Measurements from ENCODE around the gene MDP1. TPM values are rescaled to one million over a fixed set of nuclear protein-coding genes. Genes with fewer than 3 reads are reported as not detected.

Gene MDP1
- total RNA-seq, 2 experiments from 2014 or later = 23.2 to 26.6 TPM

DNA sequence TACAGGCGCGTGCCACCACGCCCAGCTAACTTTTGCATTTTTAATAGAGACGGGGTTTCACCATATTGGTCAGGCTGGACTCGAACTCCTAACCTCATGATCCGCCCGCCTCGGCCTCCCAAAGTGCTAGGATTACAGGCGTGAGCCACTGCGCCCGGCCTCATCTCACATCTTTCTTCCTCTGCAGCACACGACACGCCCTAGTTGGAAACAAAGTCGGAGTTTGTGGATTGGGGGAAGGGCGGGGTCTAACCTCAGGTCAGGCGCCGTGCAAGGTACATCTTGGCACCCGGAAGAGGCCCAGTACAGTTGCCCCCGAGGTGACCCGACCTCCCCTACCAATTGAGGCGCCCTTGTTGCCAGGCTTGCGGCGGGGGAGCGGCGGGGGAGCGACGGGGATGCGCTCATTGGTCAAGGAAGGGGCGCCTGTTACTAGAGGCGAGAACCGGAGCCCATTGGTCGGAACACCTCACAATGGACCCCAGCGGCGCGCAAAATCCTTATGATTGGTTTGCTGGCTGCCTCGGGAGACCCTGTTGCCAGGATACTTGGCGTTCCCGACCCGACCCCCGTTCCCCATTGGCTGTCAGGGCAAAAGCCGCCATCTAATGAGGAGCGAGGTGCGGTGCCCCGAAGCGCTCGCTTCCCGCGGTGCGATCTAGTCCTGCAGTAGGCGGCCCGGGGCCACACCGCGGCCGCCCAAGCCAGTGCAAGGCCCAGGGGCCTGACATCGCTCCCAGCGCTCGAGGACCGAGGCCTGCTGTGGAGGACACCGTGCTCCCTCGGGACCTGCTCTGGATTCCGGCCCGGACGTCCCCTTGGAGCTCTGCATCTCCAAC lies 44.2 kb downstream of the MDP1 start, which contains the start of gene REC8:
TSS of gene REC8 (plus strand) at position 659 of the 839 bp plus-strand sequence. CDS start 473 bp downstream, outside the sequence.
- no peaks in the 10 kb centered on the region for H3K9me3 ChIP-seq (ENCODE audit: low read length)
- no peak within 1 kb of the TSS for H3K4me2 ChIP-seq (ENCODE audit: low read length)
- H3K79me2 ChIP-seq (ENCODE audit: insufficient read depth, low read depth, low read length) = no peaks in the 10 kb centered on the region
- ChIA-PET POLR2A (no interaction called here), CTCF (ENCODE audit: unreplicated experiment) (no interaction called here)
- no peaks in the 10 kb centered on the region for H3K4me1 ChIP-seq (ENCODE audit: insufficient read depth, low read length, poor library complexity, severe bottlenecking)
- TF ChIP-seq EZH2phosphoT487 (IDR thresholded peaks at IDR 0.05; ENCODE audit: borderline replicate concordance, low read depth, low read length) (no peak), CTCF (conservative IDR thresholded peaks at IDR 0.05; ENCODE audit: low read length) (no peak)
- H4K20me1 ChIP-seq (ENCODE audit: insufficient read depth, low read length) = no peaks in the 10 kb centered on the region
- BruUV-seq (replicated peaks) = no TSS peak
- H3K9me2 ChIP-seq (ENCODE audit: insufficient read depth, low read length) = no peaks in the 10 kb centered on the region
- no peak for DNase-seq (ENCODE audit: low spot score)
- intact Hi-C loops (cut with micrococcal nuclease; ENCODE audit: unreplicated experiment) = no loop called here
- no peak within 1 kb of the TSS for H3K27ac ChIP-seq (ENCODE audit: low read depth, low read length, poor library complexity, severe bottlenecking)
- H3K36me3 ChIP-seq (ENCODE audit: insufficient read depth, low read length) = 0 out of 2 replicates have a peak, but pooled peaks cover 1% of the 10 kb centered on the region
- H2AFZ ChIP-seq (ENCODE audit: low read length) = no peak within 1 kb of the TSS
- H3K4me3 ChIP-seq (ENCODE audit: low read depth, low read length, poor library complexity, severe bottlenecking) = no peak within 1 kb of the TSS

DNA sequence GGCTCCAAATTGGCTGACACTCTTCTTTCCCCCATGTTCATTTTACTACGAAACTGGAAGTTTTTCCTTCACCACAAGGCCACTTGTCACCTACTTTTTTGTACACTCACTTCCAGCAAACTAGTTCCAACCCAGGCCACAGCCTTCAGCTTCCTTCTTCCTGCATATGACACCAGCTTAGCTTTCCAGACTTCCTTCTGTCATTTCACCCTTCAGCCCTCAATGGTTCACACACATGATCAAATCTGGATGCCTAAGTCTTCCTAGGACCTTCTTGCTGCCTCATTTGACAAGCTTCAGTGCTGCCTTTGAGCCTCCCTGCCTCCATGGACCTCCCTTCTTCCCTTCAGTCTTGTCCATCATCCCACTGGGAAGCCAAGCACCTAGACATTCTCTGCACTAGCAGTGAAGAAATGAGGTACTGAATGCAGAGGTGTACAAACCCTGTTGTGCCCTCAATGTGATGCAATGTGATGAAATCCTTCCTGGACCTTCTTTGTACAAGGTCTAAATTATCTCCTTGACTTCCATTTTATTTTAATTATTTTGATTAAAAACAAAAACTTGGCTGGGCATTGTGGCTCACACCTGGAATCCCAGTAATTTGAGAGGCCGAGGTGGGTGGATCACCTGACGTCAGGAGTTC lies 48.3 kb downstream of the MDP1 start:
- no TSS peak for BruUV-seq (replicated peaks)
- CTCF ChIA-PET (ENCODE audit: unreplicated experiment) = no interaction called here
- no peak for TF ChIP-seq CTCF (conservative IDR thresholded peaks at IDR 0.05; ENCODE audit: low read length)
- TF ChIP-seq EZH2phosphoT487 (IDR thresholded peaks at IDR 0.05; ENCODE audit: borderline replicate concordance, low read depth, low read length) = no peak
- no peak overlapping the region for H3K27ac ChIP-seq (ENCODE audit: low read depth, low read length, poor library complexity, severe bottlenecking)
- intact Hi-C loops (cut with micrococcal nuclease; ENCODE audit: unreplicated experiment) = no loop called here
- H3K79me2 ChIP-seq (ENCODE audit: insufficient read depth, low read depth, low read length) = no peaks in the 10 kb centered on the region
- H3K4me2 ChIP-seq (ENCODE audit: low read length) = no peak overlapping the region
- no peak overlapping the region for H2AFZ ChIP-seq (ENCODE audit: low read length)
- DNase-seq (ENCODE audit: low spot score) = no peak
- H3K9me2 ChIP-seq (ENCODE audit: insufficient read depth, low read length) = no peaks in the 10 kb centered on the region
- no peak overlapping the region for H3K4me3 ChIP-seq (ENCODE audit: low read depth, low read length, poor library complexity, severe bottlenecking)
- peaks cover 36% of the 10 kb centered on the region for H3K36me3 ChIP-seq (ENCODE audit: insufficient read depth, low read length)
- POLR2A ChIA-PET = interaction anchor here (0.7 to 0.8 kb wide), 2 partner anchors 10 to 1238 kb away, joined by 3 to 4 read pairs; partner anchors contain the start of gene PRMT5
- H4K20me1 ChIP-seq (ENCODE audit: insufficient read depth, low read length) = no peaks in the 10 kb centered on the region
- H3K9me3 ChIP-seq (ENCODE audit: low read length) = no peaks in the 10 kb centered on the region
- no peaks in the 10 kb centered on the region for H3K4me1 ChIP-seq (ENCODE audit: insufficient read depth, low read length, poor library complexity, severe bottlenecking)

Measured in OCI-LY7 (cell line).